Fibroblast of peridontal ligament (primary cell): ENCODE results near the gene PSD2.

Experiments used
- DNase-seq: peaks from one replicate; pipeline ENCODE4 v3.0.0-alpha.2; 2010; ENCODE audit errors: extremely low read depth

Gene PSD2

DNA sequence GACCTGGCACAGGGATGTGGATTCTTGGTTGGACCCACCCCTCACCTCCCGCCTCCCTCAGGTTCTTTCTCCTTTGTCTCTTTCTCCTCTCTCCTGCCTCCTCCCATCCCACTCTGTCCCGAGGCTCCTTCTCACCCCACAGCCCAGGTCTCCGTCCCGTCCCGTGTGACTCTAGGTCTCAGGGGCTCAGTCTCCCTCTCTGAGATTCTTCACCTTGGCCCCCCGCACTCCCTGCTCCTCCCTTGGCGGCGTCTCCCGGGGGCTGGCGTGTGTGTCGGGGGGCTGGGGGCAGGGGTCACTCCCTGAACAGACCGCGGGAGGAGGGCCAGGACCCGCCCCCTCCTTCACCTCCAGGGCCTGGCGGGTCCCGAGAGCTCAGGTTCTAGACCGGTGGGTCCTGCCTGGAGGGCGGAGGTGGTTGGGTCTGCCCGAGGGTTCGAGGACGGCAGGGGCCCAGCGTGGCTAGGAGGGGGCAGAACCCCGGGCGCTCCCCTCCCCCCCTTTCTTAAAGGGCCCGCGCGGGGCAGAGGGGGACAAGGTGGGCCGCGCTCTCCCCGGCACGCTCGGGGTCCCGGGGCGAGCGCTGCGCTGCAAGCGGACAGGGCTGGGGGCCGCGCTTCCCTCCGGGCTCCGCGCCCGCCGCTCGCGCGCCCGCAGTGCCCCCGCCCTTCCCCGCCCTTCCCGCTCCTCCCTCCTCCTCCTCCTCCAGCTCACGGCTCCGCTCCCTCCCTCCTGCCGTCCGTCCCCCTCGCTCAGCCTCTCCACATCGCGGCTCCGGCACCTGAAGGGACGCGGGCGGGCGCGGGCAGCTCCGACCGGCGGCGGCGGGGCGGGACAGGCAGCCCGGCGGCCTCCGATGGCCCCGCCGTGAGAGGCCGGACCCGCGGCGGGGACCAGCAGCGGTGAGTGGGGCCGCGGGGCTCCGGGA is at the start of gene PSD2:
Gene PSD2, plus strand, starts transcription at position 735 of the 928 bp plus-strand sequence. CDS start 13,633 bp downstream, outside the sequence.
- DNase-seq, result no peak

DNA sequence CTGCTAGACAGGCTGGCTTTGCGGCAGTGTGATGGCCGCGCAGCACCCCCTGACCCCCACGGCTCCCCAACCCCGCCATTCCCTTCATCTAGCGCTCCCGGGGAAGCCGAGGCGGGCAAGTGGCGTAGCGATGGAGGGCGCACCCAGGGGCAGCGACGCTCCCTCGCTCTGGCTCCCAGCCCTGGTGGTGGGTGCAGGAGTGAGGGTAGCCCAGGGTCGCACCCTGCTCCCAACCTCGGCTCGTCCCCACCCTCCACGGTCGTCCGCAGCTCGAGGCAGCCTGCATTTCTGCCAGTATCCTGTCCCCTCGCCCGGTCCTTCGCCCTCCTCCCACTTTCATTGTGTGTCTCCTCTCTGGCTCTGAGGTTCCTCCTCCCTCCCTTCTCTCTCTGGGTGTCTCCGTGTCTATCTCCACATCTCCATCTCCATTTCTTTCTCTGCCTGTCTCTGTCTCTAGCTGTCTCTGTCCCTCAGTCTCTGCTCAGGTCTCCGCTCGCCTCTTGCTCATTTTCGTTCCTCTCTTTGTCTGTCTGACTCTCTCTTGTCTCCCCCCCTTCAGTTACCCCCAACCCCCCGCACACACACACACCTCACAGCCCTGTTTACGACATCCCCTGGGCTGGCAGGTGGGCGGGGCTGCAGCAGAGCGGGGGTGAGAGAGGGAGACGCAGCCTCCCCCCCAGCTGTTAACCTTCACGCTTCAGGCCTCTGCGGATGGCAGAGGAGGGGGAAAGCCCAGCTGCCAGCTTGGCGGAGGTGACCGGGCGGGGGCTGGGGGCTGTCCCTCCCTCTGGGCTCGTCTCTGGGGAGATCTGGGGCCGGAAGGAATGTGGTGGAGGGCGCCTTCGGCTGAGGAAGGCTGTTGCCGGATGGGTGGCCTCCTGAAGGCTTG is 48.7 kb upstream of the PSD2 start:
- DNase-seq, result no peak

DNA sequence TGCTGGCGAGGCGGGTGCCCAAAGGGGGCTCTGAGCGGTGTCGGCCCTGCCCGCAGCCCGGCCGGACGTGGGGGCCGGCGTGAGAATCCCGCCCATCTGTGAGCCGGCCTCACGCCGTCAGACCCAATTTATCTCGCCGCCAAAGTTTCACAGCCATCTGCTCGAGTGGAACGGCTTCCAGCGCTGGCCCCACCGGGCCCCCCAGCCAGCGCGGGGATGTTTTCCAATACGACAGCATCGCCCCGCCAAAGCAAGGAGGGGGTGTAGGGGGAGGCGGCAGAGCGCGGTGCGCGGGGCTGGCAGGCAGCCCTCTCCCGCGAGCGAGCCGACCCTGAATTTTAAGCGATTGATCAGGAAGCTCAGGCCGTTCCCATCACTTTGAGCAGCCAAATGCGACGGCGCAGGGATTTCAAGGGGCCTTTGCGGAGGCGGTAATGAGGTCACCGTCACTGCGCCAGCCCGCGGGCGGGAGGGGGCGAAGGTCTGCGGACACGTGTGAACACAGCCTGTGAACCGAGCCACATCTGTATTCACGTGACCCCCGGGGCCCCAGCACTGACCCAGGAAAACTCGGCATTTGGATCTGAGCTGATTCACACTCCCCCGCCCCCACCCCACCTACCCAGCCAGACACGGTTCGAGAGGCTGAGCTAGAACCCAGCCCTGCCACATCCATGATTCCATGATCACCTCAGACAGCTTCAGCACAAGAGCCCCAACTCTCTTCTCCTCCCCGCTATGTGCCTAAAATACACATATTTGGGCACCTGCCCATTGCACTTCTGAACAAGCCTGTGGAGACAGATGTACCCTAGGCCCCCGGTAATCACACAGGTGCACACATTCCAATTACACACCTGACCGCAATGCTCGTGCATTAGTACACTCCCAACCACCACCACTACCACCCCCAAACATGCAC is 47.8 kb upstream of the PSD2 start:
- DNase-seq, result peak; percentile 35

DNA sequence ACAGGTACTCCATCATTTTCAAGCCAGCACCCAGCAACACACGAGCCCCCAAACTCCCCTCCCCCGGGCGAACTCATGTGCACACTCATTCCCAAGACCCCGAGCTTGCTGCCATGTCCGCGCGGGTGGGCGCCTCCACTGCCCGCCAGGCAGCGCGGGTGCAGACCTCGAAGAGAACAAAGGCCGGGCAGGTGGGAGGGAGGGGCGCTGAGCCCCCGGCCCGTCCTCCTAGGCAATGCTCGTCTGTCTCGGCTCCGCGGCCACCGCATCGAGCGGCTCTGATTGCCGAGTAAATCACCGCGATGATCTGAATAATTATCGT is 47.1 kb upstream of the PSD2 start:
- no peak for DNase-seq

DNA sequence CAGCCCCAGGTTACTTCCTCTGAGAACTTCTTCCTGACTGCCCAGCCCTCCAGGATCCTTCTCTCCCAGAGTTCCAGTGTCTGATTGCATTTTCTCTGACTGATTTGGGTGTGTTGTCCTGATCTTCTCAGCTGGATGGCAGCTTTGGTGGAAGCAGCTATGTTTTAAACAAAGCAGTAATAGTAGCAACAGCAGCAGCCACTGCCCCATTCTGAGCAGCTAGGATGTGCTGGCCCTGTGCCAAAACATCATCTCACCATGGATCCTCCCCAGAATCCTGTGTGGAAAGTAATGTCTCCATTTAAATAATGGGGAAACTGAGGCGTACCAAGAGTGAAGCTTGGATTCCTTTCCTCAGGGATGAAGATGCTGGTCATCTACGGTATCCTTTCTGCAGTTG is 46.4 kb upstream of the PSD2 start:
- DNase-seq, result peak; percentile 35

DNA sequence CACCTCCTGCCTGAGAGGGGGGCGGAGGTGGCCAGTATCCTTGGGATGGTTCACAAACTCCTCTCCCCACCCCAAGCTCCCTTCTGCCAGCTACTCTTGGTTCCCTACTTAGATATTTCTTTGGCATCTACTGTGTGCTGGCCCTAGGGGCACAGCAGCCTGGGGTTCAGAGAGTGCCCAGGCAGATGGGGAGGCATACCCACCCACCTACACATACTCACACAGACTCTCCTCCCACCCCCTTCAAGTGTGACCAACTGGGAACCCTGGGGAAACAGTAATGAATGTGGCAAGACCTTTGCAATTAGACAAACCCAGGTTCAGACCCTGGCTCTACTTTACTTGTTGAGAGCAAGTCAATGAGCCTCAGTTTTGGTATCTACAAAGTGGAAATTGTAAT is 44.4 kb upstream of the PSD2 start:
- DNase-seq, result no peak

DNA sequence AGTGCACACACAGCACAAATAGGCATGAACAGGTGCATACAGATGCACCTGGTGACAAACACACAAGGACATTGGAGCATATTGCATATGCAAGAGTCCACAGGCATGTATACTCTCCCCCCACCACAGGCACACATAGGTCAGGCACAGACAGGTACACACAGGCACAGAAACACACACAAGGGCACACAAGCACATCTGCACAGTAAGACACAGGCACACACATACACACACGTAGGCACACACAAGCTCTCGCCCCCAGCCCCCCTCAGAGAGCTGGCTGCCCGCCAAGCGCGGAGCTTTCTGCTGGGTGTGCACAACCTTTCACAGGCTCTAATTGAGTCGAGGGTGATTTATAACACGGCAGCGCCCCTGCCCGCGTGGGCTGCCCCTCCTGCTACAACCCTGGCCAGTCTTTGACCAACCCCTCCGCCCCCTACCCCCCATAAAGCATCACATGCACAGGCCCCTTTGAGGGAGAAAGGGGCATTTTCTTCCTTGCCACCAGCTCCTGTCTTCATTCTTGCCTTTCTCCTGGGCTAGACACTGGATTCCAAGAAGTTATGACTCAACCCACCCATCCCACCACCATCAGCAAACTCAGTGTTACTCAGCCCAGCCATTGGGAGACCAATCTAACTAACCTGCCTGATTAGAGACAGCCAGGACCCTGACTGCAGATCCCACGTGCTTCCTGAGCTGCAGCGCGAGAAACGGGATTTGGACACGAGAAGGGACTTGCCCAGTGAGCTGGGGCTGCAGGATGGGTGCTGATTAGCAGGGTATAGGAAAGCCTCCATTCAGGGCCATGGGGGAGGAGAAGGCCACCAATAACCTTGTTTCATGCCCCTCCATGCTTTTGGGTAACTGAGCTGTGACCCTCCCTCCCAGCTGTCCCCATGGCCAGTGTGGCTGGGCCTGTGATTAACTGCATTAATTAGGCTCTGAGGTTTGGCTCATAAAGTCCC is 42.8 kb upstream of the PSD2 start:
- DNase-seq, result no peak

DNA sequence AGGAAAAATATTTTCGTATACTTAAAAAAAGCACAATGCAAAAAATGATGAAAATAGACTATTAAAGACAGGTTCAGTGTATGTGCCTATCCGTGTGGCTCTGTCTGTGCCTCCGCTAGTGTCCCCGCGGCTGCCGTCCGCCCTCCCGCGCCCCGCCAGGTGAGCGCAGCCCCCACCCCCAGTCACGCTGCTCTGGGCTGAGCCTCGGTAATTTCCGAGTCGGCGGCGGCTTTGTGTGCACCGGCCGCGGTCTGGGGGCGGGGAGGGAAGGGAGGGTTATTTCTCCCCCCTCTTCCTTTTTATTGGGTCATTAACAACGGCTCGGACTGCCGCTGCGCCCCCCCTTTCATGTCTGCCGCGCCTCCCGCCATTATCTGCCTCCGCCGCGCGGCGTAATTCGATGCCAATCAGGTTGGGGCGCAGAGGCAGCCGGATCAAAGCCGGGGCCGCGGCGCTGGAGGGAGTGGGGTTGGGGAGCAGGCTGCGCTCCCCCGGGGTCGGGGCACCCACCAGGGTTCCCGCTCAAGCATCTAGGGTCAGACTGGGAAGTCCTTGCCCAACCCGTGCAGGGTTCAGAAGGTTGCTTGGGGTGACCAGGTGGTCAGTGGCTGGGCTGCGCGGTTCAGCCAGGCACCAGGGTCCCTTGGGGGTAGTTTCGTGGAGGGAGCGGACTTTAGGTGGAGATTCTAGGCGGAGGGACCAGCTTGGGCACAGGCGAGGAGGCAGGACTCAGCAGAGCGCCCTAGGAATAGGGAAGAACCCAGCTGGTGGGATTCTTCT is 39.5 kb upstream of the PSD2 start:
- no peak for DNase-seq

DNA sequence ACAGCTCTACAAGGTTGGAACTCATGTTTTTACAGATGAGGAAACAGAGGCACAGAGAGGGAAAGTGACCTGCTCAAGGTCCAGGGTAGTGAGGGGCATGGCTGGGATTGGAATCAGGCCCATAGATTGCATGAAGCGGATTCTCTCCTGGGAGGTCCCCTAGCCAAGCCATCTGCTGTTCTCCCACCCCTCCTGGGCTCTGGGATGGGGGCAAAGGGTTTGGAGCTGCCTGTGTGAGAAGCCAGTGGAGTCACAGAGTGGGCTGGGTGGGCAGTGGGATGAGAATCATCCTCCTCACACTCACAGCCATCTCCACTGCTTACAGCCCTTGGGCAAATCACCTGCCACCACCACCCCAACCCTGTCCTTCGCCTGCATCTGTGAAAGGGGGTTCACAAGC is 38.6 kb upstream of the PSD2 start:
- no peak for DNase-seq

DNA sequence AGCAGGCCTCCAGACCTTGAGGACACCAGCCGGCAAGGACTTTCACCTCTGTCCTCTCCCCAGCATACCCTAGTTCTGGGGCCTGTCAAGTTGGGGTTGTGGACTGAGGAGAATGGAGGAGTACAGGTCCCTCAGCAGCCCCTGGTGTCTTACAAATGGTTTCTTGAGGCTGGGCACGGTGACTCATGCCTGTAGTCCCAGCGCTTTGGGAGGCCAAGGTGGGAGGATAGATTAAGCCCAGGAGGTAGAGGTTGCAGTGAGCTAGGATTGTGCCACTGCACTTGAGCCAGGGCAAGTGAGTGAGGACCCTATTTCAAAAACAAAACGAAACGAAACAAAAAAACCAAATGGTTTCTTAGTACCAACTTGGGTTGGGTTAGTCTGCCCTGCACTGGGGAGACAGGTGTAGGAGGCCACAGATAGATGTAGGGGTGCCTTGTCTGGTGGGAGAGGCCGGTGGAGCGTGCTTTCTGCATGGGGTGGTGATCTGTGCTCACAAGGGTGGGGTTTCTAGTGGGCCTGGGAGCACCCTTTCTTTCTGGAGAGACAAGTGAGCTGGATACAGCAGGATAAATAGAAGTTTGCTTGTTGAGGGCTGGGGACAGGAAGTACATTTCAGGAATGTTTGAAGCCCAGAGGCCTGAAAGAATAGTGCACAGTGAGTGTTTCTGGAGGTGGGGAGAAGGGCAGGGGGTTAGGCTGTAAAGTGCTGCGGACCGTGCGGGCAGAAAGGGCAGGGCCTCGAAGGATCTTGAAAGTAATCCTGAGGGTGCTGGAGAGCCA is 37.7 kb upstream of the PSD2 start:
- no peak for DNase-seq

DNA sequence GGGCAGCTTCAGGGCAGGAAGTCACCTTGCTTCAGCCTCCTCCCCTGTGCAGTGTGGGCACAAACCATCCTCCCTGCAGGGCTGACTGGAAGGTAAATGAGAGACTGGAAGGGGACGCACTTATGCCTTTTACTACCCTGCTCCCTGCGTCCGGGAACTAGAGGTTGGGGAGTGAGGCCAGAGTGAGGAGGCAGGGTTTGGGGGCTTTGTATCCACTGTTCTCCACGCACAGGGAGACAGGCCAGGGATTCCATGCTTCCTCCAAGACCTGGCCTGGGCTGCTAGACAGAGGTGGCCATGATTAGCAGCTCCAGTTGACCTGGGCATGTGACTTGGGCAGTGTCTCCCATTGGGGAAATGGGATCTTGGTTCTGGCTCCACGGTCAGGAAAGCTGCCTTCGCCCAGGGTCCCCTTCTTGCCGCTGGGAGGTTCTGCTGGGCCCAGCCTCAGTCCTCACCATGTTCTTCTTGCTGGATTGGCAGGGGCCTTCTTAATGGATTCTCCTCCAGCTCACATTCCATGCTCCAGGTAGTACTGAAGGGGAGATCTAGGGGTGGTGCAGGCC is 37.0 kb upstream of the PSD2 start:
- DNase-seq, result no peak

DNA sequence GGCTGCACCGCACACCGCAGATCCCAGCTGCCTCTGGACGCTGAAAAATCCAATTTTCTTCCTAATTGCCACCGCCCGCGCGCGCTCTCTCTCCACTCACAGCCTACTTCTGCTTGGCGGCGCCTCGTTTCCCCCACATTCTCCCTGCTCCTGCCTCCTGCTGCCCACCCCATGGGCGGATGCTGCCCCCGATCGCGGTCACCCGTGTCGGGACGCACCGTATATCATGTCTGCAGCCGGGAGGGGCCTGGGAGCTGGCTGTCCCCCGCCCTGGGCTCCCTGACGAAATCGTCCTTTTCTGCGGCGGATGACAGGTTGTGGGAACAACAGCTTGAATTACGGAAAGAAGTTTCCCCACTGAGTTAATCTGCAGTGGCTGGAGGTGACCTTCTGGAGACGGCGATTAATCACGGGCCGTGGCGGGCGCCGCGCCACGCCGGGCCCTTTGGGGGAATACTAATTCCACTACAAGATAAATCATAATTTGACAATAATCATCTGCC is 36.3 kb upstream of the PSD2 start:
- DNase-seq, result no peak

DNA sequence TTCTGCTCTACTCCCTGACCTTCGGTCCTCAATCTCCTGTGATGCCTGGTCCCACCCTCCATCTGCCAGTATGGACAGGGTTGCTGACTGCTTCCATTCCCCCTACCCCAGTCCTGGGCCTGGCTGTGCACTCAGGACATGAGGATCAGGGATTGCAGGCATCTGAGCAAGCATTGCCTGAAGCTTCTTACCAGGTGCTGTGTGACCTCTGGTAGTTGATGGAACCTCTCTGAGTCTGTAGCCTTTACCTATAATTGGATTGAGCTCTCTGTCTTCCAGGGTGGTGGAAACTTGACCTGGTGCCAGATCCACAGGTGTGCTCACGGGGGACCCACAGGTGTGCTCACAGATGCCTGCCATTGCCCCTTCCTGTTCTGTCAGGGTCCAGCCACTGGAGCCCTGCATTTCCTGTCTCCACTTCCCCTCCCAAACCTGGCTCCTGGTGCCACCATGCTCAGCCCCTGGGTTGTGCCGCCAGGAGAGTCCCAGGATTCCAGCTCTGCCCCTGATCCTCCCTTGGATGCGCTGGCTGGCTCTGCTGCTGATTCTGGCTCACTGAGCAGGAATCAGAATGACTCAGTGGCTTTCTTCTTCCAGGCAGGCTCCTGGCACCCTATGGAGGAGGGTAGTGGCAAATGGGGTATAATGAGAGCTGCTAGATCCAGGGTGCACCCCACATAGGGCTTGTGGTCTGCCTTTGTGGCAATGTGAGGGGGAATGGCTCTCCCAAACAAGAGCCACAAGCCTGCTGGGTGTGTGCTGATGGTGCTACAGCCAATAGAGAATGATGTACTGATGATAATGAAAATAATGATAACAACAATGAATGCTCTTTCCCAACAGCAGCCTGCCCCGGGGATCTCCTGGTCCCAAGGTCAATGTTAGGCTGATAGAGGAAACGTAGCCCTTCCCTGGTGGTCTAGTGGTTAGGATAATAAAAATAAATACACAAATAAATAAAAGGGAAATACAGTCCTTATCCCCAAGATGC is 35.2 kb upstream of the PSD2 start:
- DNase-seq, result peak; percentile 37

DNA sequence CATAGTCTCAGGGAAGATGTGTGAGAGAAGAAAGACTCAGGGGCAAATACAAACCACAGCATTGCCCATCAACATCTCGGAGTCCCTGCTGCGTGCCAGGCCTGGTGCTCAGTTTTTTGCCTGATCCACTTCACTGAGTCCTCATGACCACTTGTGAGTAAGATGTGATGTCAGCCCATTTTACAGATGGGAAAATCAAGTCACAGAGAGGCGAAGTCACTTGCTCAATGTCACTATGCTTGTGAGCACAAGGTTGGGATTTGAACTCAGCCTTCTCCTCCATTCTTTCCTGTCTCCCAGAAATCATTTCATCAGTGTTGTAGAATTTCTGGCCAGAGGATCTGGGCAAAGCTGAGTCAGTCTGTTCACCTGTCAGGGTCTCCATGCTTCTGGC is 34.6 kb upstream of the PSD2 start:
- no peak for DNase-seq

DNA sequence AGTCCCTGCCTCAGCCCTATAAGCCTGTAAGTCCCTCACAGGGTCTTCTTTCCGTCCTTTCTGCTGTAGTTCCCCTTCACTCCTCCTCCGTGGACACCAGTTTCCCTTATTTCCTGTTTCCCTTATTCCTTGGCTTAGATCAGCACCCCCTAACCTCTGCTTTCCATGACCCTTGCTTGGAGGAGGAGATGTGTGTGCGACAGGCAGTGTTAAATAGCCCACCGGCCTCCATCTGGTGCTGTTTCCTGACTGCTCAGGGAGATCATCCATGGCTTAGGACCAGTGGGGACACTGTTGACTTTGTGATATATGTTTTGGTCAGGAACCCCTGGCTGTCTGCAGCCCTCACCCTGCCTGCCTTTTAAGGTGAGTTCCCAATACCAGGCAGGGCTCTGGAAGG is 34.1 kb upstream of the PSD2 start:
- no peak for DNase-seq

DNA sequence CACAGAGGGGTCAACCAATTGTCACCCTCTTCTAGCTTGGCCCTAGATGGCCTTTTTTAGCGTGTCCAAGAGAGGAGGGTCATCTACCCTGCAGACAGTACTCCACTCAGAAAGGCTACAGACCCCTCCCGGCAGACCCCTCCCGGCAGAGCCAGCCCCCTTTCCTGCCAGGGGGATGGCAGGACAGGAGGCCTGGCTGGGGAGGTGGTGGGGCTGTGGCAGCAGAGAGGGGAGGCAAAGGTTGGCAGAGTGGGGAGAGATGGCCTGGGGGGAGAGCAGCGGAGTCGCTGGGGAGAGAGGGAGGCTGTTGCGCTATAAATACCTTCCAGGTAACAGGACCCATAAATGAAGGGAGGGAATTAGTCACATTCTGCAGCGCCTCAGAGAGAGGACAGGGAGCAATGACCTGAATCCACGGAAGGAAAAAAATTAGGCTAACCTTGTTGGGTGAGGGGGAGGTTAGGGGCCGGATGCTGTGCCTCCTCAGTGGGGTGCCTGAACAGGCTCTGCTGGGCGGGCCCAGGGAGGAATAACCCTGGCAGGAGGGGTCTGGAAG is 32.9 kb upstream of the PSD2 start:
- DNase-seq, result no peak
